IPS-18c (cell line): Measurements from ENCODE around the gene DCXR.

Experiments
- H3K4me3 ChIP-seq: 2 replicates; pipeline ENCODE4 v1.7.0; 2013; ENCODE audit warnings: low read depth, mild to moderate bottlenecking, low read length, moderate library complexity; ENCODE audit not compliant: insufficient read depth
- H3K9me3 ChIP-seq: one replicate; pipeline ENCODE4 v1.6.1; 2013; ENCODE audit warnings: mild to moderate bottlenecking, low read length, moderate library complexity; ENCODE audit not compliant: control insufficient read depth, insufficient read depth

Gene DCXR

GRCh38 chr17:82059272-82060000 lies 21.9 kb upstream of the DCXR start:
- Histone ChIP-seq H3K4me3 (no peak overlapping the region), H3K9me3 (peaks cover under 1% of the 10 kb centered on the region)

GRCh38 chr17:82058855-82059249 lies 21.4 kb upstream of the DCXR start:
- H3K9me3 ChIP-seq = peaks cover 2% of the 10 kb centered on the region
- no peak overlapping the region for H3K4me3 ChIP-seq

DNA sequence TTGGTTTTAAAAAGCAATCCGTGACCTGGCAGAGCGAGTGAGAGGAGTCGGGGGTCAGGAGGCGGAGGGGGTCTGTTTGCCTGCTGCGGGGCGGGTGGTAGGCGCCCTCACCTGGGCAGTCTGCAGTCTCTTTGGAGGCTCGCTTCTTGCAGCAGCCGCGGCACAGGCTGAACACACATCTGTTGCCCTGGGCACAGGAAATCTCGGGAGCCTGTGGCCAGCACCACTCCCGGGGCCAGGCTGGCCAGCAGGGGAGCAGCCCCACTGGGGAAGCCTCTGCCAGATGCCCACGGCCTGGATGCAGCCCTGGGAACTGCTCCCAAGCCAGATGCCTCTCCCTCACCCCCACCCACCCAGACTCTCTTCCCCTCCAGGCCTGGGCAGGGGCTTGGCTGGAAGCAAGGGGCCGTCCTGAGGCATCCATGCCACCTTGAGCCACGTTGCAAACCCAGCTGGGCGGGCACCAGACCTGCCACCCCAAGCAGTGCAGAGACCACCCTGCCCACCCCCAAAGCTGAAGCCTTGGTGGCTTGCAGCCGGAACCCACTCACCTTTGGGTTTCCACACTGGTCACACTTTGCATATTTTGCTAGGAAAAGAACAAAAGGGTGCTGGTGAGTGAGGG lies 20.8 kb upstream of the DCXR start:
- H3K9me3 ChIP-seq = peaks cover 2% of the 10 kb centered on the region
- no peak overlapping the region for H3K4me3 ChIP-seq

DNA sequence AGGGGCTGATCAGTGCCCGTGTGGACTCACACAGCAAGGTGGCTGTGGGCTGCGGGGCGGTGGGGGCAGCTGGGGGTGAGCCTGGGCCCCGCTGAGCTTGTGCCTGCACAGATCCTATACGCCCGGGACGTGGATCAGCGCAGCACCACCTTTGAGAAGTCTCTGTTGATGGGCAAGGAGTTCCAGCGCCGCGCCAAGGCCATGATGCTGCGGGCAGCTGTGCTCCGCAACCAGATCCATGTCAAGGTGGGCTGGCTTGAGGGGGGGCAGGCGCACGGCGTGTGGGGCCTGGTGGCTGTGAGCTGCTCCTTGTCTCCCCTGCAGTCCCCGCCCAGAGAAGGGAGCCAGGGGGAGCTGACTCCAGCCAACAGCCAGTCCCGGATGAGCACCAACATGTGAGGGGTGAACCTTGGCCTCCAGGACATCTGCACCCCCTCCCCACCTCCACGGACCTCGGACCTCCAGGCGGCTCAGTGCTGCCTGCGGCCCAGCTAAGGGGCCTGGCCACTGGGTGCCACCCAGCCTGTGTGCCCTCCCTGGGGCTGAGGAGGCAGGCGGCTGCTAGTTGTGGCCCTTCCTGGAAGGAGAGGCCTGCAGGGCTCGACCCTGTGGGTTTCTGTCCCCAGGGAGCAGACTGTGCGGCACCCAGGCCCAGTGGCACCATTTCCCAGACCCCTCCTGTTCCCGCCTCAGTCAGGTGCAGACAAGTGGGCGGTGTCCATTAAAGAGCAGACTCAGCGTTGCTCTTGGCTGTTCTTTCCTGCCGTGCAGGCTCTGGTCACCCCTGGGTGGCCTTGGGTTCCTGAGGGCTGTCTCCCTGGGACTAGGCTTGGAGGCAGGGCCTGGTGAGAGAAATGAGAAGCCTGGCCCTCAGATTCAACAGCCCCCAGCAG lies 19.5 kb upstream of the DCXR start:
- Histone ChIP-seq H3K9me3 (peaks cover 2% of the 10 kb centered on the region), H3K4me3 (no peak overlapping the region)

DNA sequence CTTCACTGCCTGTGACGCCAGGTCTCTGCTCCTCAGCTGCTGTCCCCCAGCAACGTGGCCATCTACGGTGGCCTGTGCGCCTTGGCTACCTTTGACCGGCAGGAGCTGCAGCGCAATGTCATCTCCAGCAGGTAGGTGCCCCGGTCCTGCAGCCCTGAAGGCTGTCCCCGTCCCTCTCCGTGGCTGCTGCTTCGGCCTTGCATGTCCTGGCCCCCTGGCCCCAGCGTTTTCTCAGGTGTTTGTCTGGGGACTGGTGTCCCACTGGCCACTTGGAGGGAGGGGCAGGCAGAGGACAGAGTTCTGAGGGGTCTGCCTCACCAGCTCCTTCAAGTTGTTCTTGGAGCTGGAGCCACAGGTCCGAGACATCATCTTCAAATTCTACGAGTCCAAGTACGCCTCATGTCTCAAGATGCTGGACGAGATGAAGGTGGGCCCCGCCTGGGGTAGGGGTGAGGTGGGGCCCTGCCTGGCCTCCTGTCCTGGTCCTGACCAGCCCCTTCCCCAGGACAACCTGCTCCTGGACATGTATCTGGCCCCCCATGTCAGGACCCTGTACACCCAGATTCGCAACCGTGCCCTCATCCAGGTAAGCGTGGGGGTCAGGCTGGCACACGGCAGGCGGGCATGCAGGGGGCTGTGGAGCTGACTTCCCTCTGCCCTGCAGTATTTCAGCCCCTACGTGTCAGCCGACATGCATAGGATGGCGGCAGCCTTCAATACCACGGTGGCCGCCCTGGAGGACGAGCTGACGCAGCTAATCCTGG lies 18.6 kb upstream of the DCXR start:
- Histone ChIP-seq H3K4me3 (no peak overlapping the region), H3K9me3 (peaks cover 2% of the 10 kb centered on the region)

DNA sequence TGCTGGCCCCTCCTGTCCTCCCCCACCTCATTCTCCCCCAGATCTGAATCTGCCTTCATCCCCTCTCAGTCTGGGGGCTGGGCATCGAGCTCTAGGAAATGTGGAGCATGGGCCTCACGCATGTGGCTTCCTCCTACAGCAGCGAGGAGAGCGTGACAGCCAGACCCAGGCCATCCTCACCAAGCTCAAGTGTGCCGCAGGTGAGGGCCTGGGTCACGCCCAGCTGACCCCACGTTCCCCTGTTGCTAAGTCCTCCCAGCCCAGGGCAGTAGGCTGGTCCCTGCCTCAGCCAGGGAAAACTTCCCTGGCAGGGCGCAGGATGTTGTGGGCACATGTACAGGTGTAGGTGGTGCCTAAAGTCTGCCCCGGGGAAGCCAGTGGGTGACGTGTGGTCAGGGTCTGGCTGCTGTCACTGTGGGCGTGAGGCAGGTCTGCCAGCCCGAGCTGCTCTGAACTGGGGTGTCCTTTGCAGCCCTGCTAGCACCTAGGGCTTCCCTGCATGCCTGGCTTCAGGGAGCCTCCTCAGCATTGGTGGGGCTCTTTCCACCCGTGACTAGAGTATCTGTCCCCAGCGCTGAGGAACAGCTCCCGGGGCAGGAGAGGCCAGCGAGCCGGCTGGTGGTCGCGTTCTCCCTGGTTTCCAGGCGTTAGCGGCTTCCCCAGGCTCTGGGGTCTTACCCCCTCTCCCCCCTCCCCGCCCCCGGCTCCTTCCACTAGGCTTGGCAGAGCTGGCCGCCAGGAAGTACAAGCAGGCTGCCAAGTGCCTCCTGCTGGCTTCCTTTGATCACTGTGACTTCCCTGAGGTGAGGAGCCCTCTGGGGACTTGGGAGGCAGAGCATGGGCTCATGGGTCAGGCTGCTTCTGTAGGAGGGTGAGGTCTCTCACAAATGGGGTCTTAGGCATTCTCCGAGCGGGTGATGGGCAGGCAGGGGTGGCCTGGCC lies 17.8 kb upstream of the DCXR start:
- Histone ChIP-seq H3K9me3 (peaks cover 2% of the 10 kb centered on the region), H3K4me3 (no peak overlapping the region)

GRCh38 chr17:82054351-82055022 lies 17.0 kb upstream of the DCXR start:
- H3K4me3 ChIP-seq = no peak overlapping the region
- peaks cover 2% of the 10 kb centered on the region for H3K9me3 ChIP-seq

GRCh38 chr17:82053556-82054263 lies 16.2 kb upstream of the DCXR start:
- Histone ChIP-seq H3K4me3 (no peak overlapping the region), H3K9me3 (peaks cover 2% of the 10 kb centered on the region)

DNA sequence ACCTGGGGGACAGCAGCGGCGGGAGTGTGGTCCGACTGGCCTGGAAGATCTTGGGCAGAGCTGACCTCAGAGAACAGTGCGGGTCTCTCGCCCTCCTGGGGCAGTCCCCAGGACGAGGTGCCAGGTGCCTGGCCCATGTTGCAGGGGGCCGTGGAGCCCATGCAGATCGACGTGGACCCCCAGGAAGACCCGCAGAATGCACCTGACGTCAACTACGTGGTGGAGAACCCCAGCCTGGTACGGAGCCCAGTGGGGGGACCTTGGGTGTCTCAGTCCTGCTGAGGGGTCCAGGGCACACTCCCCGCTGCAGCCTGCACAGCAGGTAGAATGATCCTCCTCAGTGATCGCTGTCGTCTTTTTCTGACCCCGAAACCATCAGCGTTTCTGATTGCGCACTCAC lies 15.6 kb upstream of the DCXR start:
- Histone ChIP-seq H3K4me3 (peak overlapping the region; percentile 80; the same call in 1 of the 2 replicates), H3K9me3 (peaks cover 2% of the 10 kb centered on the region)

- H3K4me3 ChIP-seq = peak overlapping the region; percentile 80
- peaks cover 2% of the 10 kb centered on the region for H3K9me3 ChIP-seq
These were observed 15.2 kb upstream of the DCXR start for GRCh38 chr17:82052638-82053059.

DNA sequence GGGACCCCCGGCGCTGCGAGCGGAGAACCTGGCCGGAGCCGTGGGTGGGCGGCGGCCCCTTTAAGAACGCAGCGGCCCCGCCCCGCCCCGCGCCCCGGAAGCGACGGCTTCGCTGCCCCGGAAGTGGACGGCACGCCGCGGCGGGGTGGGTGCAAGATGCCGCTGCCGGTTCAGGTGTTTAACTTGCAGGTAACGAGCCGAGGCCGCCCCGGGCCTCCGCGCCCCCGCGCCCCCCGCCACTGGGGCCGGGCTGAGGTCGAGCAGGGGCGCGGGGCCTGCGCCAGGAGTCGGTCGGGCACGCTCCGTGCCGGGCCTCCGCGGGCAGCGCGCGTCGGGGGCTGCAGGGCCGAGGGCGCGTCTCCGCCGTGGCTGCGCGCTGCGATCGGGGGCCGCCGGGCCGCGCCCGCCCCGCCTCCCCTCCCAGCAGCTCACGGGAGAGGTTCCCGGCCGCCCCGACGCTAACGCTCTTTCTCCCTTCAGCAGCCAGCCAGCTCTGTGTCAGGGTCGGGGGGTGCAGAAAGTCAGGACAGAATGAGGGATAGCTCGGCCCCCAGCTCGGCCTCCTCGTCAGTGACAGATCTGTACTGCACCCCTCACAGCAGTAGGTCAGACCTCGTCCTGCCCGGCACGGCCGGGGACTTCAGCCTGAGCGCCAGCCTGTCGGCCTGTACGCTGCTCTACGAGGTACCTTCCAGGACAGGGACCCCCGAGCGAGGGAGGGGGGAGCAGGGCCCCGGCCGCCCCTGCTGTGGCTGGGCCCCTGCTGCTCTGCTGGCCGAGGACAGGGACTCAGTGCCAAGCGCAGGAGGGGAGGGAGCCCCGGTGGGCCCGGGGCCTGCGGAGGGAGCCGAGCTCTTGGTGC lies 14.5 kb upstream of the DCXR start, which contains the start of the genes GPS1 and RFNG:
GPS1 (plus strand) TSS at position 123 of the 862 bp plus-strand sequence; CDS start at position 157, 34 bp downstream.
RFNG (minus strand) TSS at position 36 of the 862 bp plus-strand sequence. CDS start 45 bp downstream, outside the sequence.
- H3K9me3 ChIP-seq = peaks cover 2% of the 10 kb centered on the region
- peak within 1 kb of the TSS; percentile 80 for H3K4me3 ChIP-seq

- H3K9me3 ChIP-seq = peaks cover 2% of the 10 kb centered on the region
These were observed 13.5 kb upstream of the DCXR start for GRCh38 chr17:82050761-82051641.

DNA sequence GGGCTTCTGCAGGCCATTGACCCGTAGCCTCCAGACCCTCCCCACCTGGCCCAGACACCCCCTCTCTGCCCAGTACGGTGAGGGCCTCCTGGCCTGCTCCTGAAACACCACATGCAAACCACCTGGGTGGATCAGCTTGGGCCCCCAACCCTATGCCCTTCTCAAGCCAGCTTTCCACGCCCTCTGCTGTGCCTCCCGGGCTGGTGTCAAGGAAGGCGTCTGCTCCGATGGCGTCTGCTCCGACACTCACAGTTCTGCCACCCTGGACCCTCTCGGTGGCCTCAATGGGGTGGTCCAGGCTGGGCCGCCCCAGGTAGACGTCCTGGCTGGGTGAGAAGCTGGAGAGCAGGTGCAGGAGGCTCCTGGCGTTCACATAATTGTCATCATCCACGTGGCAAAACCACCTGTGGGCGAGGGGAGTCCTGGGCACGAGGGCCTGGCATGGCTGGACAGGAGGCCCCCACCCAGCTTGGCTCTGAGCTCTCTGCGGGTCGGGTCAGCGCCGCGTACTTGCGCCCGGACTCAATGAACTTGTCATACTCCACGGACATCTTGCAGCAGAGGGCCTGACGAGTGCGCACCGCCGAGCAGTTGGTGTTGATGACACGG lies 12.8 kb upstream of the DCXR start:
- peak overlapping the region; percentile 59; the same call in 1 of the 2 replicates for H3K4me3 ChIP-seq
- H3K9me3 ChIP-seq = peaks cover 2% of the 10 kb centered on the region

More at GRCh38 chr17:82050761-82051641, 13.5 kb upstream of the DCXR start:
- peak overlapping the region; percentile 59 for H3K4me3 ChIP-seq
